ENCODE measurements around the gene RASA3.

Gene RASA3

GRCh38 chr13:113964251-113964995 is 168.0 kb downstream of the RASA3 start:
- no peaks in the 10 kb centered on the region for H3F3A ChIP-seq (ENCODE audit: low read depth)
- peaks cover 8% of the 10 kb centered on the region; the same call in 1 of the 2 replicates for H3K9me3 ChIP-seq (ENCODE audit: insufficient read depth, low read depth, low read length)
- TF ChIP-seq CTCF (conservative IDR thresholded peaks at IDR 0.05; ENCODE audit: low read length) (no peak), EZH2phosphoT487 (IDR thresholded peaks at IDR 0.05; ENCODE audit: borderline replicate concordance) (no peak)
- no peak overlapping the region for H2AFZ ChIP-seq (ENCODE audit: low read length)
- no peaks in the 10 kb centered on the region for H4K20me1 ChIP-seq (ENCODE audit: insufficient read depth, low read length, poor library complexity, severe bottlenecking)
- no peak overlapping the region for H3K4me2 ChIP-seq (ENCODE audit: low read depth, low read length, poor library complexity, severe bottlenecking)
- no peaks in the 10 kb centered on the region for H3K36me3 ChIP-seq (ENCODE audit: insufficient read depth, low read length)
- no peak overlapping the region for H3K9ac ChIP-seq (ENCODE audit: low read depth, low read length, poor library complexity, severe bottlenecking)
- no peaks in the 10 kb centered on the region for H3K4me1 ChIP-seq (ENCODE audit: insufficient read depth, low read length, poor library complexity, severe bottlenecking)
- H3K27me3 ChIP-seq (ENCODE audit: insufficient read depth, low read length, poor library complexity, severe bottlenecking) = no peaks in the 10 kb centered on the region
- H3K9me2 ChIP-seq (replicated peaks; ENCODE audit: low read depth, low read length) = no peaks in the 10 kb centered on the region
- H3K4me3 ChIP-seq (ENCODE audit: low read length, poor library complexity, severe bottlenecking) = no peak overlapping the region
- H3K79me2 ChIP-seq (ENCODE audit: insufficient read depth, low read length) = no peaks in the 10 kb centered on the region

DNA sequence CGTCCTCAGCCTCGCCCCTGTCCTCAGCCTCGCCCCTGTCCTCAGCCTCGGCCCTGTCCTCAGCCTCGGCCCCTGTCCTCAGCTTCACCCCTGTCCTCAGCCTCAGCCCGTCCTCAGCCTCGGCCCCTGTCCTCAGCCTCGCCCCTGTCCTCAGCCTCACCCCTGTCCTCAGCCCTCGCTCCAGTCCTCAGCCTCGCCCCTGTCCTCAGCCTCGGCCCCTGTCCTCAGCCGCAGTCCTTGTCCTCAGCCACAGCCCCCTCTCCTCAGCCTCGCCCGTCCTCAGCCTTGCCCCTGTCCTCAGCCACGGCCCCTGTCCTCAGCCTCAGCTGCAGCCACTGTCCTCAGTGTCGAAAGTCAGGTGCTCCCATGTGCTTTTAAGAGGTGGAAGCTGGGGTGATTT is 169.0 kb downstream of the RASA3 start:
- Histone ChIP-seq H4K20me1 (ENCODE audit: insufficient read depth, low read length, poor library complexity, severe bottlenecking) (no peaks in the 10 kb centered on the region), H2AFZ (ENCODE audit: low read length) (no peak overlapping the region), H3K9me3 (ENCODE audit: insufficient read depth, low read depth, low read length) (peaks cover 8% of the 10 kb centered on the region; the same call in 1 of the 2 replicates), H3K9me2 (replicated peaks; ENCODE audit: low read depth, low read length) (no peaks in the 10 kb centered on the region), H3K9ac (ENCODE audit: low read depth, low read length, poor library complexity, severe bottlenecking) (no peak overlapping the region), H3K36me3 (ENCODE audit: insufficient read depth, low read length) (no peaks in the 10 kb centered on the region), H3K4me3 (ENCODE audit: low read length, poor library complexity, severe bottlenecking) (no peak overlapping the region), H3F3A (ENCODE audit: low read depth) (no peaks in the 10 kb centered on the region), H3K27me3 (ENCODE audit: insufficient read depth, low read length, poor library complexity, severe bottlenecking) (no peaks in the 10 kb centered on the region), H3K4me1 (ENCODE audit: insufficient read depth, low read length, poor library complexity, severe bottlenecking) (no peaks in the 10 kb centered on the region), H3K79me2 (ENCODE audit: insufficient read depth, low read length) (no peaks in the 10 kb centered on the region), H3K4me2 (ENCODE audit: low read depth, low read length, poor library complexity, severe bottlenecking) (no peak overlapping the region)
- TF ChIP-seq EZH2phosphoT487 (IDR thresholded peaks at IDR 0.05; ENCODE audit: borderline replicate concordance) (no peak), CTCF (conservative IDR thresholded peaks at IDR 0.05; ENCODE audit: low read length) (no peak)

GRCh38 chr13:113962975-113963374 is 169.4 kb downstream of the RASA3 start:
- H3K4me2 ChIP-seq (ENCODE audit: low read depth, low read length, poor library complexity, severe bottlenecking) = no peak overlapping the region
- H3K4me3 ChIP-seq (ENCODE audit: low read length, poor library complexity, severe bottlenecking) = no peak overlapping the region
- H4K20me1 ChIP-seq (ENCODE audit: insufficient read depth, low read length, poor library complexity, severe bottlenecking) = no peaks in the 10 kb centered on the region
- no peak for TF ChIP-seq EZH2phosphoT487 (IDR thresholded peaks at IDR 0.05; ENCODE audit: borderline replicate concordance)
- TF ChIP-seq CTCF (conservative IDR thresholded peaks at IDR 0.05; ENCODE audit: low read length) = no peak
- H2AFZ ChIP-seq (ENCODE audit: low read length) = no peak overlapping the region
- H3K9me2 ChIP-seq (replicated peaks; ENCODE audit: low read depth, low read length) = no peaks in the 10 kb centered on the region
- no peaks in the 10 kb centered on the region for H3K4me1 ChIP-seq (ENCODE audit: insufficient read depth, low read length, poor library complexity, severe bottlenecking)
- no peak overlapping the region for H3K9ac ChIP-seq (ENCODE audit: low read depth, low read length, poor library complexity, severe bottlenecking)
- peaks cover 8% of the 10 kb centered on the region; the same call in 1 of the 2 replicates for H3K9me3 ChIP-seq (ENCODE audit: insufficient read depth, low read depth, low read length)
- H3K36me3 ChIP-seq (ENCODE audit: insufficient read depth, low read length) = no peaks in the 10 kb centered on the region
- no peaks in the 10 kb centered on the region for H3K27me3 ChIP-seq (ENCODE audit: insufficient read depth, low read length, poor library complexity, severe bottlenecking)
- no peaks in the 10 kb centered on the region for H3K79me2 ChIP-seq (ENCODE audit: insufficient read depth, low read length)
- H3F3A ChIP-seq (ENCODE audit: low read depth) = no peaks in the 10 kb centered on the region
